ENCODE results near the gene PRKAR2B.
"Not testable (repeated sequence)": the region's sequence is repeated elsewhere in the genome, so short reads cannot be mapped to it uniquely, and the experiment has no call there.

The PRKAR2B gene

GRCh38 chr7:107079212-107079940, 34.9 kb downstream of the PRKAR2B start:
- no peak overlapping the region for H3K27ac ChIP-seq
- DNase-seq (ENCODE audit: low spot score): no peak

GRCh38 chr7:107080099-107080505, 35.6 kb downstream of the PRKAR2B start:
- no peak for TF ChIP-seq CTCF (IDR thresholded peaks at IDR 0.05)
- Histone ChIP-seq H3K4me3 (no peak overlapping the region), H3K27ac (no peak overlapping the region)
- no peak for DNase-seq (ENCODE audit: low spot score)

More at GRCh38 chr7:107079212-107079940, 34.9 kb downstream of the PRKAR2B start:
- no peak overlapping the region for H3K4me3 ChIP-seq
- no peak for TF ChIP-seq CTCF (IDR thresholded peaks at IDR 0.05)

GRCh38 chr7:107080533-107080932, 36.0 kb downstream of the PRKAR2B start:
- TF ChIP-seq CTCF (IDR thresholded peaks at IDR 0.05): no peak
- H3K4me3 ChIP-seq: no peak overlapping the region
- H3K27ac ChIP-seq: no peak overlapping the region
- DNase-seq (ENCODE audit: low spot score): no peak

GRCh38 chr7:107085180-107085579, 40.7 kb downstream of the PRKAR2B start:
- Histone ChIP-seq H3K27ac (no peak overlapping the region), H3K4me3 (no peak overlapping the region)
- no peak for DNase-seq (ENCODE audit: low spot score)
- no peak for TF ChIP-seq CTCF (IDR thresholded peaks at IDR 0.05)

- Histone ChIP-seq H3K4me3 (no peak overlapping the region), H3K27ac (no peak overlapping the region)
- TF ChIP-seq CTCF (IDR thresholded peaks at IDR 0.05): no peak
- no peak for DNase-seq (ENCODE audit: low spot score)
Measured at GRCh38 chr7:107089627-107090026, 45.1 kb downstream of the PRKAR2B start.

GRCh38 chr7:107090457-107090856, 46.0 kb downstream of the PRKAR2B start:
- no peak for TF ChIP-seq CTCF (IDR thresholded peaks at IDR 0.05)
- DNase-seq (ENCODE audit: low spot score): no peak
- H3K4me3 ChIP-seq: no peak overlapping the region

GRCh38 chr7:107091306-107091705, 46.8 kb downstream of the PRKAR2B start:
- Histone ChIP-seq H3K4me3 (no peak overlapping the region), H3K27ac (no peak overlapping the region)
- DNase-seq (ENCODE audit: low spot score): no peak
- no peak for TF ChIP-seq CTCF (IDR thresholded peaks at IDR 0.05)

More at GRCh38 chr7:107090457-107090856, 46.0 kb downstream of the PRKAR2B start:
- no peak overlapping the region for H3K27ac ChIP-seq

- H3K4me3 ChIP-seq; H3K27ac ChIP-seq; DNase-seq (ENCODE audit: low spot score): not testable (repeated sequence)
Measured at GRCh38 chr7:107093671-107094070, 49.2 kb downstream of the PRKAR2B start.

GRCh38 chr7:107099154-107099553, 54.6 kb downstream of the PRKAR2B start:
- not testable (repeated sequence) for DNase-seq (ENCODE audit: low spot score); H3K4me3 ChIP-seq; H3K27ac ChIP-seq

Measured in coronary artery (tissue), 2 donors.